NCI-H446 treated with DMSO at 0.1 percent for 48 hours (cell line): Measurements from ENCODE around the gene PRAMEF20.
"Not testable (repeated sequence)": the region's sequence is repeated elsewhere in the genome, so short reads cannot be mapped to it uniquely, and the experiment has no call there.

Experiments
- DNase-seq: peaks from one replicate; lab custom pipeline; 2025; lab: John Stamatoyannopoulos, UW

The PRAMEF20 gene

GRCh38 chr1:13410150-13410549 lies at the start of gene PRAMEF20:
TSS of gene PRAMEF20 (plus strand) at chr1:13410450. CDS start at chr1:13416355, 5,905 bp downstream.
- DNase-seq, result not testable (repeated sequence)

- not testable (repeated sequence) for DNase-seq
Measured at GRCh38 chr1:13362364-13362763, 47.9 kb upstream of the PRAMEF20 start.

GRCh38 chr1:13364928-13365327 lies 45.3 kb upstream of the PRAMEF20 start:
- DNase-seq, result not testable (repeated sequence)

GRCh38 chr1:13366536-13366935 lies 43.7 kb upstream of the PRAMEF20 start:
- DNase-seq, result not testable (repeated sequence)

- DNase-seq, result not testable (repeated sequence)
Measured at GRCh38 chr1:13368544-13368943, 41.7 kb upstream of the PRAMEF20 start.

- not testable (repeated sequence) for DNase-seq
Measured at GRCh38 chr1:13378983-13379382, 31.3 kb upstream of the PRAMEF20 start.

GRCh38 chr1:13380380-13380779 lies 29.9 kb upstream of the PRAMEF20 start:
- not testable (repeated sequence) for DNase-seq

- DNase-seq, result not testable (repeated sequence)
Measured at GRCh38 chr1:13389332-13389731, 20.9 kb upstream of the PRAMEF20 start, which contains the start of gene PRAMEF17. TSS of gene PRAMEF17 (plus strand) at chr1:13389632. CDS start at chr1:13389658, 26 bp downstream.

- not testable (repeated sequence) for DNase-seq
Measured at GRCh38 chr1:13393004-13393403, 17.2 kb upstream of the PRAMEF20 start.

- DNase-seq, result not testable (repeated sequence)
Measured at GRCh38 chr1:13394761-13395160, 15.5 kb upstream of the PRAMEF20 start.

GRCh38 chr1:13395311-13395710 lies 14.9 kb upstream of the PRAMEF20 start:
- DNase-seq, result not testable (repeated sequence)

GRCh38 chr1:13407811-13408210 lies 2.4 kb upstream of the PRAMEF20 start:
- no peak for DNase-seq

GRCh38 chr1:13430495-13430894 lies 20.2 kb downstream of the PRAMEF20 start:
- no peak for DNase-seq

GRCh38 chr1:13432251-13432650 lies 22.0 kb downstream of the PRAMEF20 start:
- DNase-seq, result no peak

- DNase-seq, result not testable (repeated sequence)
Measured at GRCh38 chr1:13433694-13434358, 23.6 kb downstream of the PRAMEF20 start.

GRCh38 chr1:13435458-13435857 lies 25.2 kb downstream of the PRAMEF20 start:
- no peak for DNase-seq

- not testable (repeated sequence) for DNase-seq
Measured at GRCh38 chr1:13439104-13439783, 29.0 kb downstream of the PRAMEF20 start.

GRCh38 chr1:13443335-13443979 lies 33.2 kb downstream of the PRAMEF20 start:
- DNase-seq, result no peak

GRCh38 chr1:13450204-13450603 lies 40.0 kb downstream of the PRAMEF20 start:
- DNase-seq, result no peak

GRCh38 chr1:13451399-13451965 lies 41.2 kb downstream of the PRAMEF20 start:
- DNase-seq, result peak; percentile 34

GRCh38 chr1:13456904-13457532 lies 46.8 kb downstream of the PRAMEF20 start:
- DNase-seq, result no peak

- DNase-seq, result no peak
Measured at GRCh38 chr1:13461977-13462376, 51.7 kb downstream of the PRAMEF20 start.
